GM18508 (cell line): ENCODE data around the gene CTNNA3.

Source experiments
- ATAC-seq: cut with Tn5 transposase; IDR thresholded peaks from one replicate; pipeline ENCODE4 v1.9.1; 2021; ENCODE audit warnings: moderate number of reproducible peaks; ENCODE audit not compliant: insufficient read depth, unreplicated experiment

CTNNA3 gene

GRCh38 chr10:66982053-66982420, 714.0 kb downstream of the CTNNA3 start:
- no peak for ATAC-seq

- ATAC-seq = no peak
Measured at GRCh38 chr10:66981361-66982052, 714.5 kb downstream of the CTNNA3 start.

GRCh38 chr10:66980246-66980815, 715.7 kb downstream of the CTNNA3 start:
- ATAC-seq = no peak

GRCh38 chr10:66964946-66965345, 731.0 kb downstream of the CTNNA3 start:
- no peak for ATAC-seq

GRCh38 chr10:66958466-66958865, 737.5 kb downstream of the CTNNA3 start:
- no peak for ATAC-seq

- no peak for ATAC-seq
Measured at GRCh38 chr10:66951896-66952295, 744.1 kb downstream of the CTNNA3 start.

- no peak for ATAC-seq
Measured at GRCh38 chr10:66943590-66943989, 752.4 kb downstream of the CTNNA3 start.

- no peak for ATAC-seq
Measured at GRCh38 chr10:66942407-66942806, 753.6 kb downstream of the CTNNA3 start.

- no peak for ATAC-seq
Measured at GRCh38 chr10:66941491-66941890, 754.5 kb downstream of the CTNNA3 start.

GRCh38 chr10:66940965-66941364, 755.0 kb downstream of the CTNNA3 start:
- ATAC-seq = no peak

- no peak for ATAC-seq
Measured at GRCh38 chr10:66934711-66935110, 761.3 kb downstream of the CTNNA3 start.

GRCh38 chr10:66931949-66932343, 764.0 kb downstream of the CTNNA3 start:
- no peak for ATAC-seq

- peak; percentile 69 for ATAC-seq
Measured at GRCh38 chr10:66931340-66931948, 764.6 kb downstream of the CTNNA3 start.

- ATAC-seq = no peak
Measured at GRCh38 chr10:66929375-66929774, 766.6 kb downstream of the CTNNA3 start.

- ATAC-seq = no peak
Measured at GRCh38 chr10:66928776-66929175, 767.2 kb downstream of the CTNNA3 start.

- no peak for ATAC-seq
Measured at GRCh38 chr10:66927971-66928770, 767.8 kb downstream of the CTNNA3 start.

- no peak for ATAC-seq
Measured at GRCh38 chr10:66927251-66927935, 768.6 kb downstream of the CTNNA3 start.

GRCh38 chr10:66926841-66927240, 769.2 kb downstream of the CTNNA3 start:
- ATAC-seq = no peak

- peak; percentile 100 for ATAC-seq
Measured at GRCh38 chr10:66925896-66926715, 769.9 kb downstream of the CTNNA3 start, which contains the start of gene LRRTM3. TSS of gene LRRTM3 (plus strand) at chr10:66926036.

GRCh38 chr10:66925373-66925772, 770.6 kb downstream of the CTNNA3 start:
- no peak for ATAC-seq
